Stimulated activated CD4-positive, alpha-beta T cell treated with anti-CD3 and anti-CD28 coated beads, Interleukin-15, amount 100 ng/mL, for 24 hours (primary cell): ENCODE measurements around the gene DCTD.

Experiments
- DNase-seq: peaks from one replicate; pipeline ENCODE4 v3.0.0-alpha.2; 2020

The DCTD gene

DNA sequence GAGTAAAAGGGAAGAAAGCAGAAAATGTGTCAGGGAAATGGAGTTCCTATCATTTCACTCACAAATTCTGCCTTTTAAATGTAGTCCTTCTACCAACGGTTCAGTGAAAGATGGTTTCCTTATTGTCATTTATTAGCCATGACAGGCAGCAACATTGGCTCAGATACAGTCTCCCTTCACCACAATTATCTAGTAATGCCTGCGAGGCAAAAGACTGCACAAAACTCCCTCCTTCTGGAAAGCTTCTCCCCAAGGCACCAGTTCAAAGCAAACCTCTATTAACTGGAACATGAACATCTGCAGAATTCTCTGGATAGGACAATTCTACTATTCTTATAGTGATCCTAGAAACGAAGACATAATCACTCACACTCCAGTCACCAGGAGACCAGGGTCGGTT is 28.3 kb downstream of the DCTD start:
- no peak for DNase-seq

DNA sequence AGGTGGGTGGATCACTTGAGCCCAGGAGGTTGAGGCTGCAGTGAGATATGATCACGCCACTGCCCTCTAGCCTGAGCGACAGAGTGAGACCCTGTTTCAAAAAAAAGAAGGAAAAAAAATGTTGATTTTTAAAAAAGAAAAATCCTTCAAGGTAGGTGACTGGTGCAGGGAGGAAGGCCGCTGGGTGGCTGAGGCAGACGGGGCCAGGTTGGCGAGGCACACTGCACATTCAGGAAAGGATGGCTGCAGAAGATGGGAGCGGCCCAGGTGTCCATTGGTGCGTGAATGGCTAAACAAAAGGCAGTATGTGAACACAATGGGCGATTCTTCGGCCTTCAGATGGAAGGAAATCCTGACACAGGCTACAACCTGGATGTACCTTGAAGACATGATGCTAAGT is 30.4 kb downstream of the DCTD start:
- no peak for DNase-seq

DNA sequence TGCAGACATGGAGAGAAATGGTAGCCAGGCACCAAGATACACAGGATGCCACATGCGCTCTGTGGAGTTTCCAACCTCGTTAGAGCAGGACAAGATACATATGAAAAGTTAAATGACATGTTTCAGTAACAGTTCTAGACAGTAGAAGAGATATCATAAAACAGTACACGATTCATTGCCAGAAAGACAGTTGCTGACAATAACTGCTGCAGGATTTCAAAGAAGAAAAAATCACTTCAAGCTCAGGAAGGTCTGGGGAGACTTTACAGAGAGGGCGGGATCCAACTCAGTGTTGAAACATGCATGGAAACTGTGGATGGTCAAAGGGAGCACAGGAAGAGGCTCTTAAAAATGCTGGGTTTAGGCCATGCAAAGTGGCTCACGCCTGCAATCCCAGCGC is 31.0 kb downstream of the DCTD start:
- DNase-seq, result no peak

DNA sequence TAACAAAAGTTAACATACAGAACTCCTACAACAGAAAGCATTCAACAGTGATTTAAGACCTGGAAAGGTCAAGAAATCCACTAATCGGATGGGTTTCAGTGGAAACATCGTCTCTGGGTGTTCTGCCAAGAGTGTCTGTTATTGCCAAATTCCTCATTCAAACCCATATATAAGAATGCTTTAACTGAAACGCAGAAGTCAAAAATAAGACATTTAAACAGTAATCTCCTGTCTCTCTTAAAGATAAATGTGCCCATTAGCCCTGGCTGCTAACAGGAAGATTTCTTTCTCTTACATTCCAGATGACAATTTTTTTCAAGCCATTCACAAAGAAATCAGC is 31.5 kb downstream of the DCTD start:
- DNase-seq, result no peak

DNA sequence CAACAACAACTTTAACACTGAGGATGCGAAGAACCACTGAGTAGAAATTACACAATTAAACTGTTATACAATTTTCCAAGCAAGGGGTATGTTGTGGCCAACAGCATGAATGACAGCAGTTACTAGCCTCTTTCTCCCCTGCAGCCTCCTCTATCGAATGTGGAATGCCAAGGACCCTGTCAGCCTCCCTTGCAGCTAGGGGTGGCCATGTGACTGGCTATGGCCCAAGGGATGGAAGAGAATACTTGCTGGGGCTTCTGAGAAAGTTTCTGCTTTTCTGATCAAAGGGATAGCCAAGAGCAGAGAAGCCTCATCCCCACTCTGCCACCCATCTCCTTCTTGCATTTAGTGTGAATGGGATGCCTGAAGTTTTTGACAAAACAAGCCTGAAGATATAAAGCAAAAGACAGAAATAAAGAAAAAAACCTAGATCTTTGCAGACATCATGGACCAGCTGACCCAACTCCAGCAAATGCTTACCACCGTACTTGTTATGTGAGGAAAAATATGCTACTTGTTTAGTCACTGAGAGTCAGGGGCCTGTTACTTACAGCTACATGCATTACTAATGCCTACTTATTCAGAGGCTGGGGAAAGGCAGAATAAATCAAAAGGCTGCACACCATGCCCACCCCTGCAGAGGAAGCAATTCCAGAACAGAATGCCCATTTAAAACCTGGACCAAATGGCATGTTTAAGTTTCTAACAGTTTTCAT is 32.0 kb downstream of the DCTD start:
- DNase-seq, result no peak

DNA sequence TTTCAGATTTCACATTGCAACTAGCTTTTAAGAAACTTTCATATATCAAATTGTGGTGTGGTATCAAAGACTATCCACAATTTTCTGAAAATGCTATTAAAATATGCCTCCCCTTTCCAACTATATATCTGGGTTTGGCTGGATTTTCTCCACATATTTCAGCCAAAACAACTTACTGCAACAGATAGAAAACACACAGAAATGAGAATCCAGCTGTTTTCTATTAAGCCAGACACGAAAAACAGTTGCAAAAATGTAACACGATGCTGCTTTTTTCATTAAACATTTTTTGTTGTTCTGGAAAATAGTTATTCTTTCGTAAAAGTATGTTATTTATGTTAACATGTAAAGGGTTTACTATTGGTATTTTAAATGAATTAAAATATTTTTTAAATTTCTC is 33.1 kb downstream of the DCTD start:
- DNase-seq, result no peak

DNA sequence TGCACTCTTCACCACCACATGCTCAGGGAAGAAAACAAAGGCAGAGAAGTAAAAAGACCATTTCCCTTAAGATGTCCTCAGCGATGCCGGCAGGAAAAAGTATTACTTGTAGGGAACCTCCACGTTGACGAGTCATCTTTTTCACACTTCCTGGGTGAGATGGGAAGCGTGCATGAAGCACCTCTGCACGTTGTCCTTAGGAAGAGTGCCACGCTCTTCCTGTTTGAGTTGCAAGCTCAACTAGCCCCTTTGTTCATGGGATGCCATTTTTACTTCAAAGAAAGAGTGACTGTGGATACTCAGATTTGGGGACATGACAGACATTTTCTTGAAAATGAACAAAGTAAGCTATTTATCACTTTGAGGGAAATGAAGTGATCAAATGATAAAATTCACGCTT is 33.8 kb downstream of the DCTD start:
- DNase-seq, result no peak

DNA sequence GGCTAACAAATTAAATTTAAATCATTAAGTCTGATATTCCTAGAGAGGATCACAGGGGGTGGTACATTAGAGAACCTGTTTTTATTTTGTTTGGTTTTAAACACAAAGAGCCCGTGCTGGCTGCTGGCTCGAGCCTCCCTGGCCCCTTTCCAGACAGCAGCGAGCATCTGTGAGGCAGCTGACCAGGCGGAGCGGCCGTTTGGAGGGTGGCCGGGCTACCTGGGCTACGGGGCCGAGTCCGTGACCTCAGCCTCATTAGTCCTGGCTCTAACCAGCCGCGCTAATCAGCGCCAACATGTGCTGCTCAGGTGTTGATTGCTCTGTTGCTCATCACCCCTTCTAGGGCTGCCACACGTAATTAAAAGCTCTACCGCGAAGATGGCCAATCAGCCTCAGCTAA is 35.3 kb downstream of the DCTD start:
- DNase-seq, result no peak

DNA sequence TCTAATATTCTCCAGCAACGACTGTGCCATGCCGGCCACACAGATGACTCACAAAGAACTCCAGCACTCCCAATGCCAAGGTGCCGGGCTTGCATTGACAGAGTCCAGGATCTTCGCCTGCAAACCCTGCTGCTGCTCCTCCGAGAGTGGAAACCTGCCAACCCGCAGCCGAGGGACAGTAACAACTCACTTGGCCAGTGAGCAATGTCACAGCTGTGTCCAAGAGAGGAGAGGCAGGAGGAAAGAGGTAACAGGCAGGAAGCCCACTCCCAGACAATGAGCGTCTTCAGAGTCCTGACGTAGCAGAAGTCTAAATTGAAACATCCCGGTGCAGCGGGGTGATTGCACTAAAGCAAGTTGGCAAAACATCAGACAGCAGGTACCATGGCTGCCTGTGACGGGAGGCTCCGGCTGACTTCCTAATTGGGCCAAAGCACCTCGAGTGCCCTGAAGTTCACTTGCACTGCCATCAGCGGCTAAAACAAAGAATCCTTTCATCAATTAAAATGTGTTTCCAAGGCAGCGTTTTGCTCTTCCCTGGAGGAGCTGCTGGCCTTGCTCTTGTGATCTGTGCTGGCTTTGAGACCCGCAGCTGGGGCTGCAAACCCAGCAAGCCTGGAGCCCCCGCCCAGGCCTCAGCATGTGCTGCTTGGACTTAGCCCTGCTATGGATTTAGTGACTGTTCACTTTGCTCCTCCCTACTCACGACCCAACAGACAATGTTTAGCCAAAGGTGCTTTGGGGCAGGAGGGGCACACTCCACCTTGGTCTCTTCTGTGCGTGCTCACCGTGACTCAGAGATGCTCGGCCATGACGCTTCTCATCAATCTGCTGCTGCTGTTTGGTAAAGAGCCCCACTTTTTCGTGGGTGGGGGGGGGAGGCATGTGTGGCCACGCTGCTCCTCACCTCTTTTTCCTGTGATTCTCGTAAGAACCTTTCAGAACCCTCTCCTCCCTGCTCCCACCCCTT is 36.5 kb downstream of the DCTD start:
- DNase-seq, result no peak

DNA sequence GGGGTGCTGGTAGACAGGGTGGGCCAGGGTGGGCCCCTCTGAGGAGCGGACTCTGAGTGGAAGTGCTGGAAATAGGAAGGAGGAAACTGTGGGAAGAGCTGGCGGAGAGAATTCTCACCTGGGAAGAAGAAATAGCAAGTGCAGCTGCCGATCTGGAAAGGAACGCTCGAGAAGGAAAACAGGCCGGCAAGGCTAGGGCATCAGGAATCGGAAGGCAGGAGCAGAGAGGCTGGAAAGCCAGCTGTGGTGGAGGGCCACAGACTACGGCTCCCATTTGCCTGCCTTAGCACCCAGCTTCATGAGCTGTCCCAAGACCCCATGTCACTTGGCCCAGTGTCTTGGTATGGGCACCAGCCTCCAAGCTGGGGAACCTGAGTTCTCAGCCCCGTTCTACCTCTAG is 37.3 kb downstream of the DCTD start:
- no peak for DNase-seq

DNA sequence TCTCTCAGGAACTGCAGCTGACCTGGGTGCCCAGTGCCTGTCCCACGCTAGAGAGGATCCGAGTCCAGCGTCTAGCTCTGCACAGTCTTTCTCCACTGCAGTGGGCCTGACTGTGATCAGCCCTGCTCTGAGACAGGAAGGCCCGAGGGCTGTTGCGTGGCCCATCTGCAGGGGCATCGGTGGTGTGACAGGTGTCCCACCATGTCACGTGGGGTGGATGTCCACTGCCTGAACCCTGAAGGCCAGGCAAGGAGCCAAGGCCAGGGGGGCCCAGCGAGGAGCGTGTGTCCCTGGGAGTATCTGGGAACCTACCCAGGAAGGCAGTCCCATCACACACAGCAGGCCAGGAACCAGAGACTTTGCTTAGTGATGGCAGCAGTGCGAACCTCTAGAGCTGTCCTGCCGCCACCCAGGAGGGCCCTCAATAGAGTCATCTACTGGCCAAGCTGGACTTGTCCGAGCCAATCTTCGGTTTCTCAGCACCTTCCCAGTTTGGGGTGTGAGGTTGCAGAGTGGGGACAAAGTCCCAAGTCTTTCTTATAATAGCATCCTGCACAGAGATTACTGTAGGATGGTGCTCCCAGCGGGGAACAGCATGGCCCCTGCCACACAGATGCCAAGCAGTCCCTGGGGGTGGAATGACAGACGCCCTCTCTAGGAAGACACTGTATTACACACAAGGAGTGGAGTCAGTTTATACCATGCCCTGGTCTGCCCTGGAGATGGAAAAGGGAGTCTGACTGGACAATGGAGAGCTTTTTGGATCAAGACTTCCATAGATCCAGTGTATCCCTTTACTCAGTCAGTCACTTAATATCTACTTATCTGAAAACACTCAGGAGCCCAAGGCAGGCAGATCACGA is 38.3 kb downstream of the DCTD start:
- no peak for DNase-seq

DNA sequence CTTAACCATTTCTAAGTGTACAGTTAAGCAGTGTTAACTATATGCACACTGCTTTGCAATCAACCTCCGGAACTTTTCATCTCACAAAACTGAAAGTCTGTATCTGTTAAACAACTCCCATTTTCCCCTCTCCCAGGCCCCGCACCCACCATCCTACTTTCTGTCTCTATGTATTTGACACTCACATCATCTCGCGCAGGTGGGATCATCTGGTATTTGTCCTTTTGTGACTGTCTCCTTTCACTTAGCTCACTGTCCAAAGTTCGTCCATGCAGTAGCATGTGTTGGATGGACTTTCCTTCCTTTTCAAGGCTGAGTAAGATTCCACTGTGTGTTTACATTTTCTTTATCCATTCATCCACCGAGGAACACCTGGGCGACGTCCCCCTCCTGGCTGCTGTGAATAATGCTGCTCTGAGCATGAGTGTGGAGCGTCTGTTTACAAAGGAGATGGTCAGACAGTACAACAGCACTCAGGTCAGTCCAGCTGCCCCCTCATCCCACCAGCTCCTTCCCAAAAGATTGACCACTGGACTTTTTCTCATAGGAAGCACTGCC is 39.8 kb downstream of the DCTD start:
- DNase-seq, result no peak

DNA sequence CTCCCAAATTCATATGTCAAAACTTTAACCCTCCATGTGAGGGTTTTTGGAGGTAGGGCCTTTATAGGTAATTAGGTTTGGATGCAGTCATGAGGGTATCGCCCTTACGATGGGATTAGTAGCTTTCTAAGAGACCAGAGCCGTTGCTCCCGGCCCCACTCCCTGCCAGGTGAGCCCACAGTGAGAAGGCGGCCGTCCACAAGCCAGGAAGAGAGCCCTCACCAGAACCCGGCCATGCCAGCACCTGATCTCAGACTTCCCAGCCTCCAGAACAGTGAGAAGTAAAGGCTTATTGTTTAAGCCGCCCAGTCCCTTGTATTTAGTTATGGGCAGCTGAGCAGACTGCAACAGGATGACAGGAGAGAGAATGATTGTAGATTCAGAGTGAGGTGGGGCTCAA is 40.8 kb downstream of the DCTD start:
- DNase-seq, result no peak

DNA sequence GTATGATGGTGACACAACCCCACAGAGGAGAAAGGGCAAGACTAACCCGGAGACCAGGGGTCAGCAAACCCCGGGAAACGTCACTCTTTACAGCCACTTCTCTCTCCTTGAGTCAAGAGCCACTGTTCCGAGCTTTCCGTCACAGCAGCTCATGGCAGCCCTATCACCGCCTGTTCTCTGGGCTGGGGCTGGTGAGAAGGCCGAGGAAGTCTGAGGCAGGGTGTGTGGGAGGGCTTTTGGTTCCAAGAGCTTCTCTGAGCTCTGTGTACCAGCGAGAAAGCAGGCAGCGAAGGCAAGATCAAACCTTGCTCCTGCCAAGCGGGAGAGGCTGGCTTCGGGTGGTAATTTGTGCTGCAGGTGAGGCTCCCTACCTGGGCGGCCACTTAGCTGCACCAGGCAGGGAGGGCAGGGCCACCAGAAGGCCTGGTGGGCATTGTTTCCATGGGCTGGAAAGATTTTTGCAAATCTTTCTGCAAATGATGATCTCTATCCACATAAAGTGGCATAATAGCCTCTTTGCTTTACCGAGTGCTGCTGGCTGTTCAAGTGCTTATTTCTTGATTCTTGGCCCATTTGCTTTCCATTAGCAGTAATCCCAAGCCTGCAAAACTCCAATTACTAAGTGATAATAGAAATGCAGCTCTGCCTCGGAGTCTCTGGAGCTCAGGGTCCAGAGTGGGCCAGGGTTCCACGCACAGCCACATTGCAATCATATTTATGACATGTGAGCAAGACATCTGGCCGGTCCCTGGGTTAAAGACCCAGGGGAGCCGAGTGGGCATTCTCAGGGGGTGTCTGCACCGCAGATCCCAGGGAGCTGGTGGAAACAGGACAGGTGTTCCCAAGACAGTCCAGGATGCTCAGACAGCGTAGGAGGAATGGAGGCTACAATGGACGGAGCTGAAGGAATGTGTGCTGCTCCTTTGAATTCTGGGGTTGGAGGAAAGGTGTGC is 41.5 kb downstream of the DCTD start:
- no peak for DNase-seq

DNA sequence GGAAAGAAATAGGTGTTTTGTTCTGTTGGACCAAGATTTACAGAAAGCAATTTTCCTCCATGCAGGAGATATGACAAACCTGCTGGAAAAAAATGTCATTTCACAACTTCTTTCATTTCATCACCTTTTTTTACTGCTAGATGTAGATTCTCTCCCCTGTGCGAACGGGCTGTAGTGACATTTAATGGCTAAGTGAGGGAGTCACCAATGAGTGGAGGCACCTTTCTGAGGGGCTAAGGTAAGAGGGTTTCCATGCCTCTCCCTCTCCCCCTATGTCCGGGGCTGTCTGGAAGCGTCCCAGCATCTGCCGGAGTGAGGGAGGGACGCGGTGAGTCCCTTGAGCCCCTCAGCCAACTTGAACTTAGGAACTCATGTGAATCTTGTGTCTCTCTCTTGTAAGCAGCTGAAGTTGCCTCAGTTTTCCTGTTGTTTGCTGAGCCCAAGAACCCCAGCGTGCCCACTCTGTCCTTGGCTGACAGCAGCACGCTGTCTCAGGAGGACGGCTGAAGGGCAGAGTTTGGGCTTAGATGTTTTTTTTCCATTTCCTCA is 42.3 kb downstream of the DCTD start:
- DNase-seq, result no peak

DNA sequence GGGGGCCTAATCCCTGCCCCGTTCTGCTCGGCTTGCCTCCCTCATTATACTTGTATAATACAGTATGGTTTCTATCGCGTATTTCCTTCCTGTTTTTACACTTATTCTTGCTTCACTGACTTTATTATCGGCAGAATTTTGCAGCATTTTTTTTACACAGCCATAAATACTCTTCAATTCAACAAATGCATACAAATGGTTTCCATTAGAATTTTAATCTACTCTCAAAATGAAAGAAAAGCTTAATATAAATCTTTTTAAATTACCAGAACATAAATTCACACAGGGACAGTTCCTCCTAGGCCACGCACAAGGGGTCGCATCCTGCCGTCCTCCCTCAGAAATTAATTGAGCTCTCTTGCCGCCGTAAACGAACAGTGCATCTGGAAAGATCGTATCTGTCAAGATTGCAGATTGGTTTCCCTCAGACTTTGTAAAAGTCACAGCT is 42.9 kb downstream of the DCTD start:
- DNase-seq, result no peak

DNA sequence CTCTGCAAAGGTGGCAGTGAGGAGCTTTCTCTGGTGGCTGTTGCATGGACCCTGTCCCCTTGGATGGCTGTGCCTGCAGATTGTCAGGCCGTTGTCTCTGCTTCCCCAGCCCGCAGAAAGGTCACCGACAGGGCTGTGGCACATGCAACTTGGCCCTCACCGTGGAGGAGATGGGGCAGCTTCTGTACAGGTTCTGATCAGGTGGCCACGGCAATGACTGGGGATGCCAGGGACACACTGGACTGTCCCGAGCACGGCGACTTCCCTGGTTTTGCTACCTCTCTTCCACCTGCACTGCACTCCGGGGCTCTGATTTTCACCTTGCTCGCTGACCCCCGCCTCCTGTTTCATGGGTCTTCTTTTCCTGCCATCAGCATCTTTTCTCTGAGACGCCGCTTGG is 43.5 kb downstream of the DCTD start:
- no peak for DNase-seq

DNA sequence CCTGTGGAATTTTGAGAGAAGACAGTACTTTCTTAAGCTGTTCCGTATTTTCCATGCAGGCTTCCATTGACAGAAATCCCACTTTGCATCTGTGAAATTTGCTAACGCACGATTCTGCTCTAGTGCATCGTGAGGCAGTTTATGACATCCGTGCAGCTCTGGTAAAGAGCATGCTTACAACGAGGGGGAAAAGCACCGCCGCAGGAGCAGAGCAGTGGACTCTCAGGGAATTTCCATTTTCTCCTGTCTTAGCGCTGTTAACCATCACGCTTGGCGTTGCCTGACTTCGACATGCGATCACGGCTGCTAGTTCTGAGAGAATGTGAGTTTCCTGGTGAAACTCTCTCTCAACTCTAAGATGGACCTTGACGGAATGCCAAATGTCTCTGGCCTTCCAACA is 43.9 kb downstream of the DCTD start:
- no peak for DNase-seq

DNA sequence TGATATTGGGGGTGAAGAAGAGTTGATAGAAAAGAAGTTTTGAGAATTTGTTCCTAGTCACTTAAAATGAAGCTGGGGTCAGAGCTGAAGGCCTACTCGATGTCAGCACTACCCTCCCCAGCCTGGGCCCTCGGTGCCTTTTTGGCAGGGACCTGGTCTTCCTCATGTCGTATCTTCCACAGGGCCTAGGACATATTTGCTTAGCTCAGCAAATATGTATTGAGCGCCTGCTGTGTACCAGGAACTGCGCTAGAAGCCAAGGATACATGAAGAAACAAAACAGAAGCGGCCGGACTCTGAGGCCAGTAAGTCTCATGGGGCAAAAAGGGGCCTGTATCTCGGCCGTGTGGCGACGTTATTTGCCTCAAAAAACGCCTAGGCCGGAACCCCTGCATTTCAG is 44.3 kb downstream of the DCTD start:
- DNase-seq, result no peak

DNA sequence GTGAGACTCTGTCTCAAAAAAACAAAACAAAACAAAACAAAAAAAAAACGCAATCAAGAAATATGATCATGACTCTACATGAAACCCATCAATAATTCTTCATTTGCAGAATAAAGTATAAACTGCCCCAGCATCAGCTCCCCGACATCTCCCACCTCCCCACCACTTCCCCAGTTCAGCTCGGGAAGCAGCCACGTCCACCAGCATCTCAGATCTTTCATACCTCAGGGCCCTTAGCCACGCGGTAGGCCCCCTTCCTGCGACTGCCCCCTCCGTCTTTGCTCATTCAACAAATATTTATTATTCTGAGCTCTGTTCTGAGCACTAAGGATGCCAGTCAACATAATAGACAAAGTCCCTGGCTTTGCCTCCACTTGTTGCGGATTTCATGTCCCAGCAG is 45.6 kb downstream of the DCTD start:
- DNase-seq, result no peak

DNA sequence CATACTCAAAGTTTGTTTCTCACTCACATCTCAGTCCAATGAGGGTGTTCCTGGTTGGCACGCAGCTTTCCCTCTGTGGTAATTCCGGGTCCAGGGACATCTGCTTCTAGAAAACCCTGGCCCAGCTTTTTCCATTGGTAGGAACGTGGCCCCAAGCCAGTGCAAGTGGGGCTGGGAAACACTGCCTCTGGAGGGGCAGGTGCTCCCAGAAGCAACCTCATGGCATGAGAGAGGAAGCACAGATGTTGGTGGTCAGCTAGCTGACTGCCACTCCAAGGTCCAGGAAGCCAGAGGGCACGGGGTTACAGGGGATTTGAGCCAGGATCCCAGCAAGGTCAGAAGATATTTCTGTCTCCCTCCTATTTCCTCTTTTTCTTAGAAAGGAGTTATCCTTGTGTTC is 47.5 kb downstream of the DCTD start:
- no peak for DNase-seq

DNA sequence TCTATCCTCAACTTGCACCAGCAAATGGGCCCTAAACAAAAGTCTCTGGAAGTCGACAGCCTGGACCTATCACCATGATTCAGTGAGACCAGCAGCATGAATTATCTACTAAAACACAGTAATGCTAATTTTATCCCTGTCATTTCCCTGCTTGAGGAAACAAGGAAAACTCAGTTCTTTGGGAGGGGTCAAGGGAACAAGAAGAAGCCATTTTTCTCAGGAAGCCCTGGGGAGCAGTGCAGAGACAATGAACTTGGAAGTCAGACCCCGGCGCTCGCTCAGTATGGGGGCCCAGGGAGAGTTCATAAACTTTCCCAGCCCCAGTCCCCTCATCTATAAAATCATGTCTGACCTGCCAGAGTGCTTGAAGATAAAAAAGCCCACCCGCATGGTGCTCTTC is 50.4 kb downstream of the DCTD start:
- DNase-seq, result no peak
